Caco-2 (cell line): ENCODE measurements around the gene EPX. TPM values are rescaled to one million over a fixed set of nuclear protein-coding genes. Genes with fewer than 3 reads are reported as not detected.
A peak's percentile ranks its signal among the peaks of the same experiment; 100 is the strongest.

Experiments
- BruUV-seq: library from RNA; stranded (reverse); fragments of 400-500 nt; replicated peaks from 2 replicates; lab custom pipeline; 2021; lab: Mats Ljungman, UMichigan
- CTCF ChIA-PET: fragments of 300-600 bp; sonication (Branson Sonifier 250); formaldehyde crosslinking; loops from one replicate; lab custom pipeline; 2022; ENCODE audit warnings: antibody characterized with exemption; lab: Charles Lee
- POLR2A ChIA-PET: fragments of 300-600 bp; sonication (Branson Sonifier 250); formaldehyde crosslinking; loops from one replicate; lab custom pipeline; 2022; ENCODE audit warnings: antibody characterized with exemption; lab: Charles Lee
- DNase-seq, 2 experiments: peaks; one replicate each; pipeline versions ENCODE4 v3.0.0 to v3.0.0-alpha.2; 2020 to 2022
- H3K27me3 ChIP-seq: replicated peaks from 2 replicates; pipeline ENCODE4 v1.6.0; 2011; ENCODE audit warnings: low read length; ENCODE audit not compliant: control insufficient read depth, insufficient read depth
- H3K36me3 ChIP-seq: 2 replicates; pipeline ENCODE4 v1.5.1; 2011; ENCODE audit warnings: low read length; ENCODE audit not compliant: control insufficient read depth, insufficient read depth
- H3K4me1 ChIP-seq: fragments of 250-450 bp; sonication (Bioruptor Pico); 2 replicates; pipeline ENCODE4 v1.5.1; 2020; ENCODE audit warnings: mild to moderate bottlenecking
- H3K4me3 ChIP-seq: 2 replicates; pipeline ENCODE4 v1.5.1; 2011; ENCODE audit warnings: low read depth, mild to moderate bottlenecking, control low read depth, low read length
- H3K9me3 ChIP-seq: fragments of 250-450 bp; sonication (Bioruptor Pico); 2 replicates; pipeline ENCODE4 v1.5.1; 2020; ENCODE audit warnings: mild to moderate bottlenecking, moderate library complexity
- H3K27ac Mint-ChIP-seq: one replicate; pipeline ENCODE4 v1.8.0; 2022; ENCODE audit warnings: mixed read lengths; ENCODE audit not compliant: unreplicated experiment
- H3K27me3 Mint-ChIP-seq: one replicate; pipeline ENCODE4 v1.8.0; 2022; ENCODE audit warnings: mixed read lengths; ENCODE audit not compliant: insufficient read depth, unreplicated experiment
- H3K36me3 Mint-ChIP-seq: one replicate; pipeline ENCODE4 v1.8.0; 2022; ENCODE audit warnings: mild to moderate bottlenecking, mixed read lengths; ENCODE audit not compliant: insufficient read depth, unreplicated experiment
- H3K4me1 Mint-ChIP-seq: one replicate; pipeline ENCODE4 v1.8.0; 2022; ENCODE audit warnings: low read depth, mixed read lengths; ENCODE audit not compliant: unreplicated experiment
- H3K4me3 Mint-ChIP-seq: one replicate; pipeline ENCODE4 v1.8.0; 2022; ENCODE audit warnings: mild to moderate bottlenecking, moderate library complexity, mixed read lengths; ENCODE audit not compliant: unreplicated experiment
- H3K9me3 Mint-ChIP-seq: one replicate; pipeline ENCODE4 v1.8.0; 2022; ENCODE audit warnings: mixed read lengths; ENCODE audit not compliant: unreplicated experiment
- intact Hi-C: fragments of 100-400 bp; cut with micrococcal nuclease; formaldehyde crosslinking; loops from one replicate; pipeline ENCODE4 v1.10.0; 2022; ENCODE audit not compliant: unreplicated experiment
- total RNA-seq: library from RNA; stranded (reverse); gene quantifications from 2 replicates; pipeline ENCODE4 v1.2.3, GENCODE V29; 2022
- TF ChIP-seq, protein P1 (sequence below), 2 experiments: fragments of 200-600 bp in 1 of 2; IDR thresholded peaks; 1 replicate in 1 of 2; 2 replicates in 1 of 2; pipeline versions ENCODE4 v1.5.1 to v1.8.0; 2011 to 2022; ENCODE audit warnings: antibody characterized with exemption in 1 of 2, control low read depth in 1 of 2, inconsistent platforms in 1 of 2, low read depth in 1 of 2, low read length in 1 of 2, mild to moderate bottlenecking in 1 of 2, moderate library complexity in 1 of 2; ENCODE audit not compliant: insufficient read depth in 1 of 2, severe bottlenecking in 1 of 2, unreplicated experiment in 1 of 2

The EPX gene
- total RNA-seq, 1 experiment from 2014 or later = not detected

DNA sequence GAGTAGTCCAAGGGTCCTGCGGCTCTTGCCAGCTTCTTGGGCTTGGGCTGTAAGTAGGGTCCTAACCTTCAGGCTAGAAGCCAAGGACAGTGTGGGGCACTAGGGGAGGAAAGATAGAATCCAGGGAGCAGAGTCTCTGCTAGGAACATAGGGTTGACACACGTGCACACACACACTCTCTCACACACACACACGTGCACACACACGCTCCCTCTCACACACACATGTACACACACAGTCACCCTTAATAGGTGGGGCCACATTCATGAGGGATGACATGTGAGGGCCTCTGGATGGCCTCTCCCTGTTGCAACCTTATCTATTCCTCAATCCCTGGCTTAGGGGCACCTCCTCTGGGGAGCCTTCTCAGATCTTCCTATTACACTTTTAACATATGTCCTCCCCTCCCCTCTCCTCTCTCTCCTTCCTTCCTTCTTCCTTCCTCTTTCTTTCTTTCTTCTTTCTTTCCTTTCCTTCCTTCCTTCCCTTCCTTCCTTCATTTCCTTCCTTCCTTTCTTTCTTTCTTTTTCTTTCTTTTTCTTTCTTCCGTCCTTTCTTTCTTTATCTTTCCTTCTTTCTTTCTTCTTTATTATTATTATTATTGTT, 3.1 kb downstream of the EPX start:
- Histone ChIP-seq H3K4me1 (peaks cover 8% of the 10 kb centered on the region), H3K36me3 (no peaks in the 10 kb centered on the region), H3K9me3 (no peaks in the 10 kb centered on the region), H3K27me3 (no peaks in the 10 kb centered on the region), H3K4me3 (no peak overlapping the region)
- Mint-ChIP-seq H3K36me3 (no peaks in the 10 kb centered on the region), H3K27me3 (peaks cover 6% of the 10 kb centered on the region), H3K27ac (no peak overlapping the region), H3K4me1 (peaks cover 8% of the 10 kb centered on the region), H3K4me3 (no peak overlapping the region), H3K9me3 (no peaks in the 10 kb centered on the region)
- no TSS peak for BruUV-seq
- intact Hi-C loops = no loop called here
- ChIA-PET CTCF (no interaction called here), POLR2A (no interaction called here)
- no peak for DNase-seq
- TF ChIP-seq, protein P1, sequence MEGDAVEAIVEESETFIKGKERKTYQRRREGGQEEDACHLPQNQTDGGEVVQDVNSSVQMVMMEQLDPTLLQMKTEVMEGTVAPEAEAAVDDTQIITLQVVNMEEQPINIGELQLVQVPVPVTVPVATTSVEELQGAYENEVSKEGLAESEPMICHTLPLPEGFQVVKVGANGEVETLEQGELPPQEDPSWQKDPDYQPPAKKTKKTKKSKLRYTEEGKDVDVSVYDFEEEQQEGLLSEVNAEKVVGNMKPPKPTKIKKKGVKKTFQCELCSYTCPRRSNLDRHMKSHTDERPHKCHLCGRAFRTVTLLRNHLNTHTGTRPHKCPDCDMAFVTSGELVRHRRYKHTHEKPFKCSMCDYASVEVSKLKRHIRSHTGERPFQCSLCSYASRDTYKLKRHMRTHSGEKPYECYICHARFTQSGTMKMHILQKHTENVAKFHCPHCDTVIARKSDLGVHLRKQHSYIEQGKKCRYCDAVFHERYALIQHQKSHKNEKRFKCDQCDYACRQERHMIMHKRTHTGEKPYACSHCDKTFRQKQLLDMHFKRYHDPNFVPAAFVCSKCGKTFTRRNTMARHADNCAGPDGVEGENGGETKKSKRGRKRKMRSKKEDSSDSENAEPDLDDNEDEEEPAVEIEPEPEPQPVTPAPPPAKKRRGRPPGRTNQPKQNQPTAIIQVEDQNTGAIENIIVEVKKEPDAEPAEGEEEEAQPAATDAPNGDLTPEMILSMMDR (IDR thresholded peaks at IDR 0.05; ENCODE audit: insufficient read depth in 1 of 2, low read depth in 1 of 2, low read length in 1 of 2, severe bottlenecking in 1 of 2, unreplicated experiment in 1 of 2) = no peak

GRCh38 chr17:58196610-58197009, 4.1 kb downstream of the EPX start:
- POLR2A ChIA-PET = no interaction called here
- CTCF ChIA-PET = no interaction called here
- intact Hi-C loops = no loop called here
- no TSS peak for BruUV-seq
- no peaks in the 10 kb centered on the region for H3K9me3 Mint-ChIP-seq
- TF ChIP-seq, protein P1 (IDR thresholded peaks at IDR 0.05; ENCODE audit: insufficient read depth in 1 of 2, low read depth in 1 of 2, low read length in 1 of 2, severe bottlenecking in 1 of 2, unreplicated experiment in 1 of 2) = no peak
- peaks cover 3% of the 10 kb centered on the region for H3K4me1 Mint-ChIP-seq
- no peaks in the 10 kb centered on the region for H3K27me3 ChIP-seq
- no peak for DNase-seq
- no peaks in the 10 kb centered on the region for H3K36me3 ChIP-seq
- H3K9me3 ChIP-seq = no peaks in the 10 kb centered on the region
- no peaks in the 10 kb centered on the region for H3K4me1 ChIP-seq
- no peak overlapping the region for H3K4me3 Mint-ChIP-seq
- peaks cover 6% of the 10 kb centered on the region for H3K27me3 Mint-ChIP-seq
- no peaks in the 10 kb centered on the region for H3K36me3 Mint-ChIP-seq
- H3K27ac Mint-ChIP-seq = no peak overlapping the region
- no peak overlapping the region for H3K4me3 ChIP-seq

GRCh38 chr17:58200024-58200633, 7.6 kb downstream of the EPX start:
- BruUV-seq = no TSS peak
- peaks cover 4% of the 10 kb centered on the region for H3K27me3 Mint-ChIP-seq

More at GRCh38 chr17:58200024-58200633, 7.6 kb downstream of the EPX start:
- ChIA-PET POLR2A (interaction anchor here (0.7 kb wide), 1 partner anchor 50 kb away, joined by 3 read pairs; no protein-coding TSS in a partner anchor), CTCF (interaction anchor here (0.5 to 1.1 kb wide), 7 partner anchors 19 to 315 kb away, joined by 3 to 8 read pairs (median 3); partner anchors contain the start of genes MKS1 and SRSF1)
- Histone ChIP-seq H3K27me3 (no peaks in the 10 kb centered on the region), H3K4me1 (no peaks in the 10 kb centered on the region), H3K36me3 (no peaks in the 10 kb centered on the region), H3K9me3 (no peaks in the 10 kb centered on the region), H3K4me3 (no peak overlapping the region)
- TF ChIP-seq, protein P1 (IDR thresholded peaks at IDR 0.05; ENCODE audit: insufficient read depth in 1 of 2, low read depth in 1 of 2, low read length in 1 of 2, severe bottlenecking in 1 of 2, unreplicated experiment in 1 of 2) = peak; percentile 51 to 53
- intact Hi-C loops = loop anchor here (1.0 kb wide), 1 partner anchor 19 kb away; the partner anchor contains the start of gene MKS1
- Mint-ChIP-seq H3K9me3 (no peaks in the 10 kb centered on the region), H3K36me3 (no peaks in the 10 kb centered on the region), H3K4me3 (no peak overlapping the region), H3K4me1 (peaks cover 8% of the 10 kb centered on the region), H3K27ac (no peak overlapping the region)
- peak; percentile 71 to 73 for DNase-seq
